Measurements from ENCODE around the gene TSC2. TPM values are rescaled to one million over a fixed set of nuclear protein-coding genes. Genes with fewer than 3 reads are reported as not detected.

TSC2 gene
- total RNA-seq (10 to 100 TPM; 51.0 to 91.7 (median 77.6) TPM), polyA plus RNA-seq (100 to 1,000 TPM; 119 to 172 TPM)

DNA sequence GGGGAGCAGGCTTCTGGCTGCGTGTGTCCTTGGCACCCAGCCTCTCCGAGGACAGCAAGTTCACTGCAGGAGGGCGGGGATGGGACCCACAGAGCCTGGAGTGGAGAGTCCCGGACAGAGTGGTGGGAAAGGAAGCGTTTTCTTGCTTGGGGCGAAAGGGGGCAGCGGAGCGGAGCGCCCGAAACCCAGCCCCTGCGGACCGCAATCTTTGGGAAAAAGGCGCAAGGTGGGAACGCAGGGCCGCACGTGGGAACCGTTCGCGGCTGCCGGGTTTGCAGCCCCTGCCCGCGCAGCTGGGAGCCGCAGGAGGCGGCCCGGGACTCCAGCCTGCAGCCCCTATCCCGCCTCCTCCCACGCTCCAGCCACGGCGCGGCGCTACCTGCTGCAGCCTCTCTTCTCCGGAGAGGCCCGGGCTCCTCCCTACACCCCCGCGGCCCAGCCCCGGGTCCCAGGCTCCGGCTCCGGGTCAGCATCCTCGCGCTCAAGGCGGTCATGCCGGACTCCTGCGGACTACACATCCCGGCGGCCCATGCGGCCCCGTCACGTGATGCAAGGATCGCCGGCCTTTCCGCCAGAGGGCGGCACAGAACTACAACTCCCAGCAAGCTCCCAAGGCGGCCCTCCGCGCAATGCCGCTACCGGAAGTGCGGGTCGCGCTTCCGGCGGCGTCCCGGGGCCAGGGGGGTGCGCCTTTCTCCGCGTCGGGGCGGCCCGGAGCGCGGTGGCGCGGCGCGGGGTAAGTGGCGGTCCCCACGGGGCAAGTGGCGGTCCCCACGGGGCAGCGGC, at the start of gene TSC2, which contains the start of gene NTHL1:
Gene TSC2 (plus strand): TSS at position 656 of the 786 bp plus-strand sequence. CDS start 631 bp downstream, outside the sequence.
Gene NTHL1 (minus strand): TSS at position 505 of the 786 bp plus-strand sequence. CDS start 11 bp downstream, at position 494.
- Histone ChIP-seq H3K4me3 (peak within 1 kb of the TSS; percentile 90 to 96 (median 94)), H3K9me3 (no peaks in the 10 kb centered on the region), H3K27ac (peak within 1 kb of the TSS; percentile 18 to 61 (median 52)), H3K36me3 (no peaks in the 10 kb centered on the region), H3K4me1 (peaks cover 0 to 13% (median 10%) of the 10 kb centered on the region in 3 donors), H3K27me3 (no peaks in the 10 kb centered on the region)
- intact Hi-C loops (cut with DNase I) = no loop called here
- ATAC-seq = peak; percentile 97 to 99 (median 99)
- peak; percentile 92 to 99 (median 96) for DNase-seq
- WGBS, 2 donors = 0 to 1% methylated on average over 68 to 81 of the region's 81 CpGs
- TF ChIP-seq, protein P1, sequence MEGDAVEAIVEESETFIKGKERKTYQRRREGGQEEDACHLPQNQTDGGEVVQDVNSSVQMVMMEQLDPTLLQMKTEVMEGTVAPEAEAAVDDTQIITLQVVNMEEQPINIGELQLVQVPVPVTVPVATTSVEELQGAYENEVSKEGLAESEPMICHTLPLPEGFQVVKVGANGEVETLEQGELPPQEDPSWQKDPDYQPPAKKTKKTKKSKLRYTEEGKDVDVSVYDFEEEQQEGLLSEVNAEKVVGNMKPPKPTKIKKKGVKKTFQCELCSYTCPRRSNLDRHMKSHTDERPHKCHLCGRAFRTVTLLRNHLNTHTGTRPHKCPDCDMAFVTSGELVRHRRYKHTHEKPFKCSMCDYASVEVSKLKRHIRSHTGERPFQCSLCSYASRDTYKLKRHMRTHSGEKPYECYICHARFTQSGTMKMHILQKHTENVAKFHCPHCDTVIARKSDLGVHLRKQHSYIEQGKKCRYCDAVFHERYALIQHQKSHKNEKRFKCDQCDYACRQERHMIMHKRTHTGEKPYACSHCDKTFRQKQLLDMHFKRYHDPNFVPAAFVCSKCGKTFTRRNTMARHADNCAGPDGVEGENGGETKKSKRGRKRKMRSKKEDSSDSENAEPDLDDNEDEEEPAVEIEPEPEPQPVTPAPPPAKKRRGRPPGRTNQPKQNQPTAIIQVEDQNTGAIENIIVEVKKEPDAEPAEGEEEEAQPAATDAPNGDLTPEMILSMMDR (IDR thresholded peaks at IDR 0.05) = peak in 3 of 4 donors; percentile 18 to 32 (median 29)
- FAIRE-seq = no peak

DNA sequence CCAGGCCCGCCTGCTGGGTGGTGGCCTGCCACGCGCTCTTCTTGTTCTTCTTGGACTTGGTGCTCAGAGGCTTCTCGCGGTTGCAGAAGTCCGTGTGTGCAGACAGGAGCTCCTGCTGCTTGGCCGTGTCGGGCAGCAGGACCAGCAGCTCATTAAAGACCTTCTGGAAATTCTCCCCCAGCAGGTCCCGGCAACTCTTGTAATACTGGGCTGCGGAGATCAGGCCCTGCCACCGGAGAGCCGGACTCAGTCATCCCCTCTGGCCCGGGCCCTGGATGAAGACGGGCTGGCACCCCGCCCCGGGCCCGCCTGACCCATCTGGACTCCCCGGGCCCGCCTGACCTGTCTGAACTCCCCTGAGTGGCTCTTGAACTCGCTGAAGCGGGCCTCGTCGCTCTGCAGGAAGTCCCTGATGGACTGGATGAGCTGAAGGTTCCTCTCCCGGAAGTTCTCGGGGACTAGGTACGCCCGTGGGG, 49.4 kb upstream of the TSC2 start:
- Histone ChIP-seq H3K27me3 (no peaks in the 10 kb centered on the region), H3K36me3 (peaks cover 19 to 64% (median 39%) of the 10 kb centered on the region in 3 donors), H3K27ac (no peak overlapping the region), H3K9me3 (no peaks in the 10 kb centered on the region), H3K4me3 (no peak overlapping the region), H3K4me1 (no peaks in the 10 kb centered on the region)
- TF ChIP-seq, protein P1 (IDR thresholded peaks at IDR 0.05) = no peak
- intact Hi-C loops (cut with DNase I) = no loop called here
- no peak for ATAC-seq
- WGBS, 2 donors = 93% methylated on average over 26 to 27 of the region's 27 CpGs
- no peak for FAIRE-seq
- peak in 1 of 6 donors; percentile 10 for DNase-seq

DNA sequence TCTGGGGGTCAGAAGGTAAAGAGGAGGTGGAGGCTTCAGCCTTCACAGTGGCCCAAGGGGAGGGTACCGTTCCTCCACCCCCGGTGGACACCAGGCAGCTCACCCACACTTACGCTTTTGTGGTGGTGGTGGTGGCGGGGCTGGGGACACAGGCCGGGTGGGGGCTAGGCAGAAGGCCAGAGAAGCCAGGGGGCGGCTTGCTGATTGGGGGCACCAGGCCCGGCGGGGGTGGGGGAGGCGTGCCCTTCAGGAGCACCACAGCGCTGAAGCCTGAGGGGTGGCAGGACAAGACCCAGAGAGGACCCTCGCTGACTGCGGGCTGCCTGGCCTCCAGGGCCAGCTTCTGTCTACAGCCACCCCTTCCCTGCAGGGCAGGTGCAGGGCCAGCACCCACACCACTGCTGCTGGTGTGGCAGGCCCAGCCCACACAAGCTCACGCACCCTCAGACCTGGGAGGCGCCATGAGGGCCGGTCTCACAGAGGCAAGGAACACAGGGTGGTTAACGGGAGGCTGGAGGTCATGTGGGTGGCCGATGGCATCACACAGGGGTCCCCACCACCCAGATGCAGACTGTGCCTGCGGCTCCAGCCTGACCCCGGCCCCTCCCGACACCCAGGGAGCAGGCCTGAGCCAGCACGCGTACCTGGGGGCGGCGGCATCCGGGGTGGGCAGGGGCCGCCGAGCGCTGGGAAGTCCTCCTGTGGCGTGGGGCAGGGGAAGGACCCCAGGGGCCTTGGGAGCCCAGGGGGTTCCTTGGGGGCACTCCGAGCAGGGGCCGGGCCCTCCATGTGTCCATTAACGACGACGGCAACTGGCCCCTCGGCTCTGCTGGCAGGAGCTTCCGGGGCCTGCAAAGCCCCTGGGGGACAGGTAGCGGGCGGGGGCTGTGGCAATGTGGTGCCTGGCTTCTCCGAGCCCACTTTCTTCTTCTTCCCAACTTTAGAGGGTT, 48.7 kb upstream of the TSC2 start:
- Histone ChIP-seq H3K36me3 (peaks cover 19 to 64% (median 39%) of the 10 kb centered on the region in 3 donors), H3K4me3 (no peak overlapping the region), H3K27ac (no peak overlapping the region), H3K9me3 (no peaks in the 10 kb centered on the region), H3K4me1 (peaks cover 2 to 6% (median 3%) of the 10 kb centered on the region in 3 donors), H3K27me3 (no peaks in the 10 kb centered on the region)
- intact Hi-C loops (cut with DNase I) = no loop called here
- DNase-seq = peak in 5 of 6 donors; percentile 7 to 80 (median 39)
- TF ChIP-seq, protein P1 (IDR thresholded peaks at IDR 0.05) = no peak
- FAIRE-seq = no peak
- no peak for ATAC-seq
- WGBS, 2 donors = 93% methylated on average over 30 to 39 of the region's 39 CpGs

DNA sequence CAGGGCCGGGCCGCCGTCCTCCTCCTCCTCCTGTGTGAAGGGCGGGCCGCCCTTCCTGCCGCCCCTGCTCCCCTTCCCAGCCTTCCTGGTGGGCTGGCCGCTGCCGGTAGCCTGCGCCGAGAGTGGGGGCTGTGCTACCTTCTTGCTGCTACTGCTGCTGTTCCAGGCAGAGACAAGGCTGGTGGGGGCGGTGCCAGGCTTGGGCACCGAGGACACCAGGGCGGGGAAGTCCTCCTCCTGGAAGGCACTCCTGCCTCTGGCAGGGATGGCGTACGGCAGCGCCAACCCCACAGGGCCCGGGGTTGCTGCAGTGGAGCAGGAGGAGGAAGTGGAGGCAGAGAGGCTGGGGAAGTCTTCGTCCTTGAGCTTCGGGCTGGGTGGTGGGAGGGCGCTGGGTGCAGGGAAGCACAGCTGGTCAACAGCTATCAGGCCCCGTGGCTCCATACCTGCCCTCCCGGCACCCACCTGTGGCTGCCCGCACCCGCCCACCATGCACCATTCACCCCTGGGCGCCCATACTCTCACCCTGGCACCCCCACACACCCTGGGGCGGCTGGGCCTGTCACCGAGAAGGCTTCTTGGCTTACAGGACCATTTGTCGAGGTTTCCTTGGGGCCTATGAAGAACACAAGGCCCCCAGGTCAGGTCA, 47.8 kb upstream of the TSC2 start:
- no peak for FAIRE-seq
- no peak for ATAC-seq
- Histone ChIP-seq H3K4me1 (peaks cover 9 to 15% (median 10%) of the 10 kb centered on the region in 3 donors), H3K9me3 (no peaks in the 10 kb centered on the region), H3K36me3 (peaks cover 19 to 64% (median 39%) of the 10 kb centered on the region in 3 donors), H3K27ac (no peak overlapping the region), H3K4me3 (no peak overlapping the region), H3K27me3 (no peaks in the 10 kb centered on the region)
- TF ChIP-seq, protein P1 (IDR thresholded peaks at IDR 0.05) = no peak
- intact Hi-C loops (cut with DNase I) = no loop called here
- DNase-seq = peak in 4 of 6 donors; percentile 16 to 79 (median 46)
- WGBS, 2 donors = 88 to 90% methylated on average over 26 to 28 of the region's 28 CpGs

All from pancreas (tissue), 10 donors.